Testis (tissue), 2 donors: ENCODE data around the gene DPEP1.

ENCODE experiments used
- POLR2A ChIP-seq: fragments of 450-650 bp; IDR thresholded peaks from one replicate; pipeline ENCODE4 v1.6.1; 2017; ENCODE audit warnings: antibody characterized with exemption, mild to moderate bottlenecking, moderate library complexity
- TF ChIP-seq, protein P1 (sequence below), 3 experiments: fragments of 450-650 bp in 2 of 3; fragments of 200-600 bp in 1 of 3; sonication (generic) in 1 of 3; IDR thresholded peaks; one replicate each; pipeline ENCODE4 v1.5.1; 2016 to 2019; ENCODE audit warnings: antibody characterized with exemption in 3 of 3, mild to moderate bottlenecking in 2 of 3, moderate library complexity in 1 of 3

DNA sequence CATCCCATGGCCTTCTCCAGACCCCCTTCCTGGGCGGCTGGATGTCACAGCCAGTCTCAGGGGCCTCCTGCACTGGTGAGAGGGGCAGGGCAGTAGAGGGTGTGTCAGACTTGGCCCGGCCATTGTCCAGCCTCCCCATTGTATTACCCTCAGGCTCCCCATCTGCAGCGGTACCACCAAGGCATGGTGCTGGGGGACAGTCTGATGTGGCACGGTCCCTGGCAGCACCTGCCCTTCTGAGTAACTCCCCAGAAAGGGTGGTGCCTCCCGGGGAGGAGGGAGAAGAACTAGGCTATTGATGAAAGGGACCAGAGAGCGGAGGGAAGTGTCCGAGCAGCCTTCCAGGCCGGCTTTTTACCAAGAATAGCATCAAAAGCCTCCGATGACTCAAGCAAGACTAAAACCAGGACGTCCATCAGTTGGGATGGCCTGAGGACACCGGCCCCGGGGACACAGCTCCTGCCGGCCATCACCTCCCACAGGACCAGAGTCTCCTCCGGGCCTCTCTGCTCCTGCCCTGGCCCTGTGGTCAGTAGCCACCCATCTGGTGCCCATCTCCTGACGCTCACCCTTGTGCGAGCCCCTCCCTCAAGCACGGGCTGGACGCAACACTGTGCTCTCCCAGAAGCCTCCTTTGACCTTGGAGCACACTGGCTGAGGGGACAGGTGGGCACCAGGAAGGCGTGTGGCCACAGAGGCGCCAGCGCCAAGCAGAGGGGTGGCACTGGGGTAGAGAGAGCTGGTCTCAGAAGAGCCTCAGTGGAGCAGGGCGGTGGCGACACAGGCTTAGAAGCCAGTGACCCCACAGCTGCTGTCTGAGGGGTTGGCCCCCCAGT is 43.7 kb upstream of the DPEP1 start:
- TF ChIP-seq, protein P1, sequence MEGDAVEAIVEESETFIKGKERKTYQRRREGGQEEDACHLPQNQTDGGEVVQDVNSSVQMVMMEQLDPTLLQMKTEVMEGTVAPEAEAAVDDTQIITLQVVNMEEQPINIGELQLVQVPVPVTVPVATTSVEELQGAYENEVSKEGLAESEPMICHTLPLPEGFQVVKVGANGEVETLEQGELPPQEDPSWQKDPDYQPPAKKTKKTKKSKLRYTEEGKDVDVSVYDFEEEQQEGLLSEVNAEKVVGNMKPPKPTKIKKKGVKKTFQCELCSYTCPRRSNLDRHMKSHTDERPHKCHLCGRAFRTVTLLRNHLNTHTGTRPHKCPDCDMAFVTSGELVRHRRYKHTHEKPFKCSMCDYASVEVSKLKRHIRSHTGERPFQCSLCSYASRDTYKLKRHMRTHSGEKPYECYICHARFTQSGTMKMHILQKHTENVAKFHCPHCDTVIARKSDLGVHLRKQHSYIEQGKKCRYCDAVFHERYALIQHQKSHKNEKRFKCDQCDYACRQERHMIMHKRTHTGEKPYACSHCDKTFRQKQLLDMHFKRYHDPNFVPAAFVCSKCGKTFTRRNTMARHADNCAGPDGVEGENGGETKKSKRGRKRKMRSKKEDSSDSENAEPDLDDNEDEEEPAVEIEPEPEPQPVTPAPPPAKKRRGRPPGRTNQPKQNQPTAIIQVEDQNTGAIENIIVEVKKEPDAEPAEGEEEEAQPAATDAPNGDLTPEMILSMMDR (IDR thresholded peaks at IDR 0.05), result no peak
- no peak for TF ChIP-seq POLR2A
